SU-DHL-6 (cell line): ENCODE measurements around the gene TOMM40.

Experiments
- H2AFZ ChIP-seq: fragments of 200-600 bp; sonication (generic); 2 replicates; pipeline ENCODE4 v1.6.1; 2014; ENCODE audit warnings: low read depth, mild to moderate bottlenecking, moderate library complexity, mixed read lengths, antibody characterized with exemption, low read length; ENCODE audit not compliant: severe bottlenecking
- H3F3A ChIP-seq: fragments of 200-600 bp; shearing (Covaris generic); 2 replicates; pipeline ENCODE4 v1.6.0; 2016; ENCODE audit warnings: antibody characterized with exemption, mild to moderate bottlenecking; ENCODE audit not compliant: insufficient read depth
- H3K27ac ChIP-seq: fragments of 200-600 bp; sonication (generic); 2 replicates; pipeline ENCODE4 v1.5.1; 2016; ENCODE audit warnings: low read depth, mild to moderate bottlenecking, low read length, moderate library complexity, mixed read lengths
- H3K27me3 ChIP-seq: fragments of 200-600 bp; sonication (generic), shearing (Covaris generic); 2 replicates; pipeline ENCODE4 v1.6.0; 2014; ENCODE audit warnings: mild to moderate bottlenecking, low read length
- H3K36me3 ChIP-seq: fragments of 200-600 bp; sonication (generic); 2 replicates; pipeline ENCODE4 v1.6.1; 2014; ENCODE audit warnings: mild to moderate bottlenecking, low read length, mixed read lengths
- H3K4me2 ChIP-seq: fragments of 300-600, 200-600 bp; shearing (Covaris generic), sonication (generic); 2 replicates; pipeline ENCODE4 v1.6.0; 2014; ENCODE audit warnings: low read length, low read depth, mild to moderate bottlenecking; ENCODE audit not compliant: poor library complexity, severe bottlenecking
- H3K4me3 ChIP-seq: fragments of 200-600 bp; sonication (generic); 2 replicates; pipeline ENCODE4 v1.5.1; 2014; ENCODE audit warnings: antibody characterized with exemption, low read length, mild to moderate bottlenecking, mixed read lengths; ENCODE audit not compliant: insufficient read depth, poor library complexity, severe bottlenecking
- H3K79me2 ChIP-seq: fragments of 200-600 bp; sonication (generic); 2 replicates; pipeline ENCODE4 v1.6.1; 2014; ENCODE audit warnings: mild to moderate bottlenecking, low read length, moderate library complexity; ENCODE audit not compliant: insufficient read depth
- H3K9ac ChIP-seq: fragments of 200-600 bp; sonication (generic); 2 replicates; pipeline ENCODE4 v1.7.0; 2014; ENCODE audit warnings: mild to moderate bottlenecking, low read length
- H3K9me2 ChIP-seq: fragments of 200-600 bp; sonication (generic); replicated peaks from 2 replicates; pipeline ENCODE4 v1.6.1; 2014; ENCODE audit warnings: low read length; ENCODE audit not compliant: insufficient read depth
- H3K9me3 ChIP-seq: fragments of 200-600 bp; sonication (generic); 2 replicates; pipeline ENCODE4 v1.6.1; 2014; ENCODE audit warnings: low read length, mixed read lengths; ENCODE audit not compliant: insufficient read depth
- H4K20me1 ChIP-seq: fragments of 200-600 bp; sonication (generic); 2 replicates; pipeline ENCODE4 v1.6.1; 2014; ENCODE audit warnings: low read depth, mild to moderate bottlenecking, antibody characterized with exemption, low read length, moderate library complexity, mixed read lengths
- EZH2phosphoT487 ChIP-seq: fragments of 200-600 bp; sonication (generic), shearing (Covaris generic); conservative IDR thresholded peaks from 2 replicates; pipeline ENCODE4 v1.6.1; 2018; ENCODE audit warnings: mild to moderate bottlenecking, antibody characterized with exemption, low read length, moderate library complexity, mixed read lengths
- TF ChIP-seq, protein P1 (sequence below): fragments of 200-600 bp; sonication (generic); IDR thresholded peaks from one replicate; pipeline ENCODE4 v1.5.1; 2017; ENCODE audit warnings: antibody characterized with exemption, mild to moderate bottlenecking, low read length, moderate library complexity; ENCODE audit not compliant: insufficient read depth, poor library complexity, severe bottlenecking

The TOMM40 gene

DNA sequence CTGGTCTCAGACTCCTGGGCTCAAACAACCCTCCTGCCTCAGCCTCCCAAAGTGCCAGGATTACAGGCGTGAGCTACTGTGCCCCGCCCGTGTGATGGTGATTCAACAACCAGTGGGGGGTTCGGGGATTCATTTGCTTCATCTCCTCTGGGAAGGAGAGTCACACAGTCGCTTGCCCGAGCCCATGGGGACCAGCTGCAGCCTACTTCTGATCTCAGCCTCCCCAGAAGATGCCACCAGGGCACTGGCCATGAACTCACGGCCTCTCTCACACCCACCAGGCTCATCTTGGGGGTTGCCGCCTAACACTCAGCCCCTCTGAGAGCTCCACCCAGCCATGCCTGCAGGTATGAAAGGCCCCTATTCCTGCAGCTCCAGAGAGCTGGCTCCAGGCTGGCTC is 6.8 kb downstream of the TOMM40 start:
- Histone ChIP-seq H3K4me3 (no peak overlapping the region), H4K20me1 (no peaks in the 10 kb centered on the region), H3K79me2 (peaks cover 8% of the 10 kb centered on the region), H3K27me3 (no peaks in the 10 kb centered on the region), H3K9me3 (no peaks in the 10 kb centered on the region), H3K9ac (no peak overlapping the region), H3K36me3 (no peaks in the 10 kb centered on the region), H3K27ac (no peak overlapping the region), H2AFZ (no peak overlapping the region), H3K9me2 (no peaks in the 10 kb centered on the region), H3K4me2 (no peak overlapping the region), H3F3A (no peaks in the 10 kb centered on the region)
- TF ChIP-seq, protein P1, sequence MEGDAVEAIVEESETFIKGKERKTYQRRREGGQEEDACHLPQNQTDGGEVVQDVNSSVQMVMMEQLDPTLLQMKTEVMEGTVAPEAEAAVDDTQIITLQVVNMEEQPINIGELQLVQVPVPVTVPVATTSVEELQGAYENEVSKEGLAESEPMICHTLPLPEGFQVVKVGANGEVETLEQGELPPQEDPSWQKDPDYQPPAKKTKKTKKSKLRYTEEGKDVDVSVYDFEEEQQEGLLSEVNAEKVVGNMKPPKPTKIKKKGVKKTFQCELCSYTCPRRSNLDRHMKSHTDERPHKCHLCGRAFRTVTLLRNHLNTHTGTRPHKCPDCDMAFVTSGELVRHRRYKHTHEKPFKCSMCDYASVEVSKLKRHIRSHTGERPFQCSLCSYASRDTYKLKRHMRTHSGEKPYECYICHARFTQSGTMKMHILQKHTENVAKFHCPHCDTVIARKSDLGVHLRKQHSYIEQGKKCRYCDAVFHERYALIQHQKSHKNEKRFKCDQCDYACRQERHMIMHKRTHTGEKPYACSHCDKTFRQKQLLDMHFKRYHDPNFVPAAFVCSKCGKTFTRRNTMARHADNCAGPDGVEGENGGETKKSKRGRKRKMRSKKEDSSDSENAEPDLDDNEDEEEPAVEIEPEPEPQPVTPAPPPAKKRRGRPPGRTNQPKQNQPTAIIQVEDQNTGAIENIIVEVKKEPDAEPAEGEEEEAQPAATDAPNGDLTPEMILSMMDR, result no peak
- no peak for TF ChIP-seq EZH2phosphoT487

DNA sequence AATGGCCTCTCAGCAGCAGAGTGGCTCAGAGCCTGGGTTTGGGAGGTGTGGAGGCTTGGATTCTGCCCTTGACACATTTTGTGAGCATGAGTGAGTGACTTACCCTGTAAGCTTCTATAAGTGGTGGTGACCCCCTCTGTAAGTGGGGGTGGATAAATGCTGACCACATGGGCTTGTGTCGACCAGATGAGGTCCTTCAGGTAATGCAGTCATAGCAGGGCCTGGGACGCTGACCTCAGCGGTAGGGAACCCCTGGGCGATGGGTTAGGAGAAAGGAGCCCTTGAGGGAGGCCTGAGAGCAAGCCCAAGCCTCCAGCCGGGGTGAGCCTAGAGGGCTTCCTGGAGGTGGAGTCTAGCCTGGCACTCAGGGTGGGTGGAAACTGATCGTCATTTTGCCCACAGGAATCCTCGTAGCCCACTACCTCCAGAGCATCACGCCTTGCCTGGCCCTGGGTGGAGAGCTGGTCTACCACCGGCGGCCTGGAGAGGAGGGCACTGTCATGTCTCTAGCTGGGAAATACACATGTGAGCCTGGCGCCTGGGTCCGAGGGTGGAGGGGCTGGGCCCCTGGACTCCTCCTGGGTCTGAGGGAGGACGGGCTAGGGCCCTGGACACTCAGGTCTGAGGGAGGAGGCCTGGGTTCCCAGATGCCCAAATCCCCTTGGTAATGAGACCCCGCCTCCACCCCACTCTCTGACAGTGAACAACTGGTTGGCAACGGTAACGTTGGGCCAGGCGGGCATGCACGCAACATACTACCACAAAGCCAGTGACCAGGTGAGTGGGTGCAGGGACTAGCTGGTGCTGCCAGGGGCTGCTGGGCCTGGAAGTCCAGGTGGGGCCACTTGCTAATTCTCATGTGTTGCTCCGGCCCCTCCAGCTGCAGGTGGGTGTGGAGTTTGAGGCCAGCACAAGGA is 9.5 kb downstream of the TOMM40 start:
- Histone ChIP-seq H3K79me2 (no peaks in the 10 kb centered on the region; the same call in 1 of the 2 replicates), H3K9me3 (no peaks in the 10 kb centered on the region), H4K20me1 (no peaks in the 10 kb centered on the region), H3F3A (no peaks in the 10 kb centered on the region), H3K27me3 (no peaks in the 10 kb centered on the region), H3K36me3 (no peaks in the 10 kb centered on the region), H3K9ac (no peak overlapping the region), H3K4me3 (no peak overlapping the region), H3K27ac (no peak overlapping the region), H3K4me2 (no peak overlapping the region), H3K9me2 (no peaks in the 10 kb centered on the region), H2AFZ (no peak overlapping the region)
- TF ChIP-seq EZH2phosphoT487, result no peak
- TF ChIP-seq, protein P1, result no peak

DNA sequence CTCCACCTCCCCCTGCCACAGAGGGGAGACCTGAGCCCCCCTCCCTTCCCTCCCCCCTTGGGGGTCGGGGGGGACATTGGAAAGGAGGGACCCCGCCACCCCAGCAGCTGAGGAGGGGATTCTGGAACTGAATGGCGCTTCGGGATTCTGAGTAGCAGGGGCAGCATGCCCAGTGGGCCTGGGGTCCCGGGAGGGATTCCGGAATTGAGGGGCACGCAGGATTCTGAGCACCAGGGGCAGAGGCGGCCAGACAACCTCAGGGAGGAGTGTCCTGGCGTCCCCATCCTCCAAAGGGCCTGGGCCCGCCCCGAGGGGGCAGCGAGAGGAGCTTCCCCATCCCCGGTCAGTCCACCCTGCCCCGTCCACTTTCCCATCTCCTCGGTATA is 12.2 kb downstream of the TOMM40 start:
- no peak overlapping the region for H2AFZ ChIP-seq
- no peak overlapping the region for H3K4me3 ChIP-seq
- no peaks in the 10 kb centered on the region for H3K79me2 ChIP-seq
- H3K36me3 ChIP-seq, result no peaks in the 10 kb centered on the region
- H3F3A ChIP-seq, result no peaks in the 10 kb centered on the region
- no peak overlapping the region for H3K27ac ChIP-seq
- TF ChIP-seq EZH2phosphoT487, result no peak
- TF ChIP-seq, protein P1, result no peak
- H3K9me3 ChIP-seq, result no peaks in the 10 kb centered on the region
- no peaks in the 10 kb centered on the region for H4K20me1 ChIP-seq
- no peaks in the 10 kb centered on the region for H3K27me3 ChIP-seq
- no peaks in the 10 kb centered on the region for H3K9me2 ChIP-seq
- no peak overlapping the region for H3K4me2 ChIP-seq
- H3K9ac ChIP-seq, result no peak overlapping the region
